ENCODE results near the gene TTC3.

The TTC3 gene

DNA sequence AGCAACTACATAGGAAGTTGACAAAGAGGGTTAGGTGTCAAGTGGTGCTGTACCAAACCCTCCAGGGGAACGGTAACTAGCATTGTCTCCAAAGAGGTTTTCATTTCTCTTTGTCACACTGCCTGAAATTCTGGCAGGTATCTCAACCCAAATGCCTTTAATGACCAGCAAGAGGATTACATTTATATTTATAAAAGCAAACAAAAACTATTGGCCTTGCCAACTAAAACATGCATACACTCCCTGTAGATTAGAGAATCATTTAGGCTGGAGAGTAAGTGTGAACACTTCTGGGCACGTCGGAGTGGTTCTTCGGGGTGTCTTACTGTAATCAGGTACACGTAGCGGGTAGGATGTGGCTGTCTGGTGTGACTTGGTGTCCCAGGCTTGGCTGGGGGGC lies 109.2 kb downstream of the TTC3 start:
- WGBS = 96% methylated on average over 6 of the region's 6 CpGs
- no peaks in the 10 kb centered on the region for H3K27me3 ChIP-seq (ENCODE audit: insufficient read depth, low read length)
- no peak overlapping the region for H3K4me3 ChIP-seq (ENCODE audit: low read length)
- H3K4me1 ChIP-seq (ENCODE audit: insufficient read depth, low read length) = no peaks in the 10 kb centered on the region
- no peak overlapping the region for H3K27ac ChIP-seq (ENCODE audit: low read depth, low read length)
- peaks cover 30% of the 10 kb centered on the region; the same call in 1 of the 2 replicates for H3K36me3 ChIP-seq (ENCODE audit: insufficient read depth, low read length)
- no peak overlapping the region for H3K9ac ChIP-seq (ENCODE audit: low read depth, low read length)
- H3K9me3 ChIP-seq (ENCODE audit: insufficient read depth, low read depth, low read length) = peaks cover 3% of the 10 kb centered on the region; the same call in 1 of the 2 replicates

DNA sequence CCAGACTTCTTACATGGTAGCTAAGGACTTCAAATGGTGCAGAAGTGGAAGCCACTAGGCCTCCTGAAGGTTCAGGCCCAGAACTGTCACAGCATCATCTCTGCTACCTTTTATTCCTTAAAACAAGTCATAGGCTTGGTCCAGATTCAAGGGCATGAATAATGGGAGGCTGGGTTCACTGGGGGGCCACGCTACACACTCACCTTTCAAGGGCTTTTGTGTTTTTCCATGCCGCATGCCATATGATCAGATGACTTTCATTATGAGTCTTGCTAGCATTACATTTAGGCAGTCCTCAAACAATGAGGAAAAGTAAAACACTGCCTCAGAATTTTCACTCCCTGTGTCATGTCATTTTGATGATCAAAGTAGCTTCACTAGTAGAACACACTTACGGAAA lies 110.7 kb downstream of the TTC3 start:
- no peak overlapping the region for H3K27ac ChIP-seq (ENCODE audit: low read depth, low read length)
- no peaks in the 10 kb centered on the region for H3K4me1 ChIP-seq (ENCODE audit: insufficient read depth, low read length)
- WGBS = 92% methylated on average over 3 of the region's 3 CpGs
- H3K4me3 ChIP-seq (ENCODE audit: low read length) = no peak overlapping the region
- peaks cover 45% of the 10 kb centered on the region; the same call in 1 of the 2 replicates for H3K36me3 ChIP-seq (ENCODE audit: insufficient read depth, low read length)
- H3K27me3 ChIP-seq (ENCODE audit: insufficient read depth, low read length) = no peaks in the 10 kb centered on the region
- H3K9me3 ChIP-seq (ENCODE audit: insufficient read depth, low read depth, low read length) = peaks cover 3% of the 10 kb centered on the region; the same call in 1 of the 2 replicates
- H3K9ac ChIP-seq (ENCODE audit: low read depth, low read length) = no peak overlapping the region

DNA sequence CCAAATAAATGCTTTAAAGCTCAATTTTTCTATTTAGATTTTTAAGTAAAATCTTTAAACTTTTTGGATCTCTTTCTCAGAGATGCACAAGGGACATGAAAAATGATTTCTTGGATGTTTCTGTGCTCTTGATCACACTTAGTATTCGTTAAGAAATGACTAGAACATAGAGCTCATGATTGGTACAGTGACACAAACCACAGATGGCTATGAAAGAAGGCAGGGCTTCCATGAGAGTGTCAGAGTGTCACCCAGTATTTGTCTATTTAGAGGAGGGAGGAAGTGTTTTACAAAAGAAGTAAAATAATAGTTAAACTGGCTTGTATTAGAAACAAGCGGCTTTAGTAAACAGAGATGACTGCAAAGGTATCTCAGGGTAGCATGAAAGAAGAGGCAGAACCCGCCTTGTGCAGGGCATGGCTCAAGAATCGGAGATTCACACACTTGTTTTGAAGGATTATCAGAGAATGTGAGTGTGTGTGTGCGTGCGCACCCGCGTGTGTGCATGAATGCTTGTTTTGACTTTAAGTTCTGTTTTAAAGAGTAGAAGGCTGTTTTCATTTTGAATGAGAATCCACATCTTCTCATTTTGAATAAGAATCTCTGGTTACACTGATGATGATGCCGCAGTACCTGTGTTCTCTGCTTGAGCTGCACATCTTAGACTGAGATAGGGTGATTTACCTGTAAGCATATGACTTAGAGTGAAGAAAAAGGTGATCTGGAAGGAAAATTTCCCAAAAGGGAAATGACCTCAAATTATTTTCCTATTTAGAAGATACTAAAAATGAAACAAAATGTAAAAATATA lies 111.9 kb downstream of the TTC3 start:
- 96% methylated on average over 9 of the region's 9 CpGs for WGBS
- peaks cover 43% of the 10 kb centered on the region; the same call in 1 of the 2 replicates for H3K36me3 ChIP-seq (ENCODE audit: insufficient read depth, low read length)

GRCh38 chr21:37186983-37187382 lies 113.9 kb downstream of the TTC3 start:
- WGBS = 93% methylated on average over 2 of the region's 2 CpGs
- H3K36me3 ChIP-seq (ENCODE audit: insufficient read depth, low read length) = peaks cover 55% of the 10 kb centered on the region; the same call in 1 of the 2 replicates
- H3K9me3 ChIP-seq (ENCODE audit: insufficient read depth, low read depth, low read length) = no peaks in the 10 kb centered on the region
- no peaks in the 10 kb centered on the region for H3K4me1 ChIP-seq (ENCODE audit: insufficient read depth, low read length)
- no peak overlapping the region for H3K27ac ChIP-seq (ENCODE audit: low read depth, low read length)
- H3K9ac ChIP-seq (ENCODE audit: low read depth, low read length) = no peak overlapping the region
- no peaks in the 10 kb centered on the region for H3K27me3 ChIP-seq (ENCODE audit: insufficient read depth, low read length)
- H3K4me3 ChIP-seq (ENCODE audit: low read length) = no peak overlapping the region

More for the DNA sequence above, 111.9 kb downstream of the TTC3 start:
- no peaks in the 10 kb centered on the region for H3K4me1 ChIP-seq (ENCODE audit: insufficient read depth, low read length)
- H3K9ac ChIP-seq (ENCODE audit: low read depth, low read length) = no peak overlapping the region
- H3K27me3 ChIP-seq (ENCODE audit: insufficient read depth, low read length) = no peaks in the 10 kb centered on the region
- H3K4me3 ChIP-seq (ENCODE audit: low read length) = no peak overlapping the region
- H3K27ac ChIP-seq (ENCODE audit: low read depth, low read length) = no peak overlapping the region
- H3K9me3 ChIP-seq (ENCODE audit: insufficient read depth, low read depth, low read length) = peaks cover 2% of the 10 kb centered on the region; the same call in 1 of the 2 replicates

DNA sequence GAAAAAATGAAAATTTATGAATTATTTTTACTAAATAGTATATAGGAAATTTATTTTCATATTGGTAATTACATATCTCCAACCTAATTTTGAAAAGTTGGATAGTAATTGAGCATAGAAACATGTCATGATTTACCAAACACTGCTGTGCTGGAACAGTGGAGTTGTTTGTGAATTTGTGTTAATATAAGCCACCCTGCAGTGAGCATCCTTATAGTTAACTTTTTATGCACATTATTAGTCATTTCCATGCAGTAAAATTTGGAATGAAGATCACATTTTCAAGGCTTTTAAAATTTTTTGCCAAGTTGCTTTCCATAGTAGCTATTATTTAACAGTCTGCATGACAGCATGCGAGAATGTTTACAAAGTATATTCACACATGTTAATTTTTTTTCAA lies 115.8 kb downstream of the TTC3 start:
- WGBS = 100% methylated on average over 1 of the region's 1 CpG
- Histone ChIP-seq H3K9ac (ENCODE audit: low read depth, low read length) (no peak overlapping the region), H3K4me1 (ENCODE audit: insufficient read depth, low read length) (peaks cover 10% of the 10 kb centered on the region), H3K27me3 (ENCODE audit: insufficient read depth, low read length) (no peaks in the 10 kb centered on the region), H3K27ac (ENCODE audit: low read depth, low read length) (no peak overlapping the region), H3K9me3 (ENCODE audit: insufficient read depth, low read depth, low read length) (no peaks in the 10 kb centered on the region), H3K4me3 (ENCODE audit: low read length) (no peak overlapping the region), H3K36me3 (ENCODE audit: insufficient read depth, low read length) (peaks cover 54% of the 10 kb centered on the region; the same call in 1 of the 2 replicates)

DNA sequence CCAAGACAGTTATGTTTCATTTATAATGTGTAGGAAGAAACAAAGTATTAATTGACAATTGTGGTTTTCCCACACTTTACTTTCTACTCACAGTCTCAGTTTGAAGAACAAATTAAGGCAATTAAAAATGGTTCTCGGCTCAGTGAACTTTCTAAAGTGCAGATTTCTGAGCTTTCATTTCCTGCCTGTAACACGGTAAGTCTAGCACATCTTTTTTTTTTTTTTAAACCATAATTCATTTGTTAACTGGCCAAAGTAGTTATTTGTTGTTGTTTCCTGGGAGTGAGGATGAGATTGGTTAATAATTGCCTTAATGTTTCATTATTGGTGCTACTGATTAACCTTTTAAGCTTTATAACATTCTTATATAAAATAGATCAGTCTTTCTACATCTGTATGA lies 119.0 kb downstream of the TTC3 start:
- H3K36me3 ChIP-seq (ENCODE audit: insufficient read depth, low read length) = peaks cover 44% of the 10 kb centered on the region; the same call in 1 of the 2 replicates
- 97% methylated on average over 2 of the region's 2 CpGs for WGBS
- H3K9ac ChIP-seq (ENCODE audit: low read depth, low read length) = no peak overlapping the region
- H3K27me3 ChIP-seq (ENCODE audit: insufficient read depth, low read length) = no peaks in the 10 kb centered on the region
- H3K4me3 ChIP-seq (ENCODE audit: low read length) = no peak overlapping the region
- no peaks in the 10 kb centered on the region for H3K9me3 ChIP-seq (ENCODE audit: insufficient read depth, low read depth, low read length)
- no peak overlapping the region for H3K27ac ChIP-seq (ENCODE audit: low read depth, low read length)
- H3K4me1 ChIP-seq (ENCODE audit: insufficient read depth, low read length) = peaks cover 10% of the 10 kb centered on the region

GRCh38 chr21:37193006-37193405 lies 120.0 kb downstream of the TTC3 start:
- no peaks in the 10 kb centered on the region for H3K27me3 ChIP-seq (ENCODE audit: insufficient read depth, low read length)
- no peak overlapping the region for H3K4me3 ChIP-seq (ENCODE audit: low read length)
- H3K9me3 ChIP-seq (ENCODE audit: insufficient read depth, low read depth, low read length) = no peaks in the 10 kb centered on the region
- 15% methylated on average over 4 of the region's 4 CpGs for WGBS
- no peak overlapping the region for H3K9ac ChIP-seq (ENCODE audit: low read depth, low read length)
- H3K36me3 ChIP-seq (ENCODE audit: insufficient read depth, low read length) = peaks cover 38% of the 10 kb centered on the region; the same call in 1 of the 2 replicates
- H3K27ac ChIP-seq (ENCODE audit: low read depth, low read length) = no peak overlapping the region
- peaks cover 10% of the 10 kb centered on the region for H3K4me1 ChIP-seq (ENCODE audit: insufficient read depth, low read length)

DNA sequence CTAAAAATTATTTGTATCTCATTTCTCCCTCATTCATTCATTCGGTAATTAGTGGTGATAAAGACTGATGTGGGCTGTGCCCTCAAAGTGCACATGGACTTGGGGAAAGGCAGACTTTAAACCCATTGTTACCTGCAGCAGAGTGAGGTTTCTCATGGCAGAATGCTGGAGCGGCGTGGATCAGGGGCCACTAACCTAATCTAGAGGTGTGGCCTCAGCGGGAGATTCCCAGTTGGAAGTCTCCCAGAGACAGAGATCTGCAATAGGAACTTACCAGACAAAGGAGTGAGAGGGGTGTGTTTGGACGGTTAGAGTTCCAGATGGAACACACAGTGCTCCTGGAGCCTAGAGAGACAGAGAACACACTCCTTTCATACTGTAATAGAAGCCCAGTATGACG lies 120.6 kb downstream of the TTC3 start:
- no peaks in the 10 kb centered on the region for H3K27me3 ChIP-seq (ENCODE audit: insufficient read depth, low read length)
- WGBS = 85% methylated on average over 6 of the region's 6 CpGs
- peaks cover 35% of the 10 kb centered on the region; the same call in 1 of the 2 replicates for H3K36me3 ChIP-seq (ENCODE audit: insufficient read depth, low read length)
- H3K27ac ChIP-seq (ENCODE audit: low read depth, low read length) = no peak overlapping the region
- H3K9ac ChIP-seq (ENCODE audit: low read depth, low read length) = no peak overlapping the region
- H3K4me3 ChIP-seq (ENCODE audit: low read length) = no peak overlapping the region
- H3K4me1 ChIP-seq (ENCODE audit: insufficient read depth, low read length) = peaks cover 10% of the 10 kb centered on the region
- no peaks in the 10 kb centered on the region for H3K9me3 ChIP-seq (ENCODE audit: insufficient read depth, low read depth, low read length)

- Histone ChIP-seq H3K27me3 (ENCODE audit: insufficient read depth, low read length) (no peaks in the 10 kb centered on the region), H3K4me3 (ENCODE audit: low read length) (no peak overlapping the region), H3K4me1 (ENCODE audit: insufficient read depth, low read length) (peaks cover 10% of the 10 kb centered on the region), H3K9ac (ENCODE audit: low read depth, low read length) (no peak overlapping the region), H3K9me3 (ENCODE audit: insufficient read depth, low read depth, low read length) (no peaks in the 10 kb centered on the region), H3K27ac (ENCODE audit: low read depth, low read length) (no peak overlapping the region), H3K36me3 (ENCODE audit: insufficient read depth, low read length) (peaks cover 33% of the 10 kb centered on the region; the same call in 1 of the 2 replicates)
- 87% methylated on average over 3 of the region's 3 CpGs for whole genome bisulfite sequencing
These were observed 122.0 kb downstream of the TTC3 start for GRCh38 chr21:37195059-37195458.

DNA sequence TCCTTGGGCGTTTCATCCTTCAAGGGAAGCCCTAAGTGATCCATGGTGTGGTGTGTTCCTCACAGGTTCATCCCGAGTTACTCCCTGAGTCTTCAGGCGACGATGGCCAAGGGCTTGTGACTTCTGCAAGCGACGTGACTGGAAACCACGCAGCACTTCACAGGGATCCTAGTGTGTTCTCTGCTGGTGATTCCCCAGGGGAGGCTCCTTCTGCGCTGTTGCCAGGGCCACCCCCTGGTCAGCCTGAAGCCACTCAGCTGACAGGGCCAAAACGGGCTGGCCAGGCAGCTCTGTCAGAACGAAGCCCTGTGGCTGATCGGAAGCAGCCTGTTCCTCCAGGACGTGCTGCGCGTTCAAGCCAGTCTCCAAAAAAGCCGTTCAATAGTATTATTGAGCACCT lies 122.6 kb downstream of the TTC3 start:
- peaks cover 10% of the 10 kb centered on the region for H3K4me1 ChIP-seq (ENCODE audit: insufficient read depth, low read length)
- H3K27ac ChIP-seq (ENCODE audit: low read depth, low read length) = no peak overlapping the region
- H3K9ac ChIP-seq (ENCODE audit: low read depth, low read length) = no peak overlapping the region
- WGBS = 96% methylated on average over 15 of the region's 15 CpGs
- no peaks in the 10 kb centered on the region for H3K27me3 ChIP-seq (ENCODE audit: insufficient read depth, low read length)
- peaks cover 31% of the 10 kb centered on the region; the same call in 1 of the 2 replicates for H3K36me3 ChIP-seq (ENCODE audit: insufficient read depth, low read length)
- H3K9me3 ChIP-seq (ENCODE audit: insufficient read depth, low read depth, low read length) = no peaks in the 10 kb centered on the region
- no peak overlapping the region for H3K4me3 ChIP-seq (ENCODE audit: low read length)

- H3K9me3 ChIP-seq (ENCODE audit: insufficient read depth, low read depth, low read length) = no peaks in the 10 kb centered on the region
- H3K27me3 ChIP-seq (ENCODE audit: insufficient read depth, low read length) = no peaks in the 10 kb centered on the region
- no peak overlapping the region for H3K4me3 ChIP-seq (ENCODE audit: low read length)
- peaks cover 27% of the 10 kb centered on the region; the same call in 1 of the 2 replicates for H3K36me3 ChIP-seq (ENCODE audit: insufficient read depth, low read length)
- H3K9ac ChIP-seq (ENCODE audit: low read depth, low read length) = no peak overlapping the region
- WGBS = 94% methylated on average over 8 of the region's 8 CpGs
- peaks cover 11% of the 10 kb centered on the region for H3K4me1 ChIP-seq (ENCODE audit: insufficient read depth, low read length)
- H3K27ac ChIP-seq (ENCODE audit: low read depth, low read length) = no peak overlapping the region
These were observed 123.8 kb downstream of the TTC3 start for GRCh38 chr21:37196847-37197246.

All from HUES64 (cell line).